ENCODE measurements around the gene FANCM.

The FANCM gene, protein sequence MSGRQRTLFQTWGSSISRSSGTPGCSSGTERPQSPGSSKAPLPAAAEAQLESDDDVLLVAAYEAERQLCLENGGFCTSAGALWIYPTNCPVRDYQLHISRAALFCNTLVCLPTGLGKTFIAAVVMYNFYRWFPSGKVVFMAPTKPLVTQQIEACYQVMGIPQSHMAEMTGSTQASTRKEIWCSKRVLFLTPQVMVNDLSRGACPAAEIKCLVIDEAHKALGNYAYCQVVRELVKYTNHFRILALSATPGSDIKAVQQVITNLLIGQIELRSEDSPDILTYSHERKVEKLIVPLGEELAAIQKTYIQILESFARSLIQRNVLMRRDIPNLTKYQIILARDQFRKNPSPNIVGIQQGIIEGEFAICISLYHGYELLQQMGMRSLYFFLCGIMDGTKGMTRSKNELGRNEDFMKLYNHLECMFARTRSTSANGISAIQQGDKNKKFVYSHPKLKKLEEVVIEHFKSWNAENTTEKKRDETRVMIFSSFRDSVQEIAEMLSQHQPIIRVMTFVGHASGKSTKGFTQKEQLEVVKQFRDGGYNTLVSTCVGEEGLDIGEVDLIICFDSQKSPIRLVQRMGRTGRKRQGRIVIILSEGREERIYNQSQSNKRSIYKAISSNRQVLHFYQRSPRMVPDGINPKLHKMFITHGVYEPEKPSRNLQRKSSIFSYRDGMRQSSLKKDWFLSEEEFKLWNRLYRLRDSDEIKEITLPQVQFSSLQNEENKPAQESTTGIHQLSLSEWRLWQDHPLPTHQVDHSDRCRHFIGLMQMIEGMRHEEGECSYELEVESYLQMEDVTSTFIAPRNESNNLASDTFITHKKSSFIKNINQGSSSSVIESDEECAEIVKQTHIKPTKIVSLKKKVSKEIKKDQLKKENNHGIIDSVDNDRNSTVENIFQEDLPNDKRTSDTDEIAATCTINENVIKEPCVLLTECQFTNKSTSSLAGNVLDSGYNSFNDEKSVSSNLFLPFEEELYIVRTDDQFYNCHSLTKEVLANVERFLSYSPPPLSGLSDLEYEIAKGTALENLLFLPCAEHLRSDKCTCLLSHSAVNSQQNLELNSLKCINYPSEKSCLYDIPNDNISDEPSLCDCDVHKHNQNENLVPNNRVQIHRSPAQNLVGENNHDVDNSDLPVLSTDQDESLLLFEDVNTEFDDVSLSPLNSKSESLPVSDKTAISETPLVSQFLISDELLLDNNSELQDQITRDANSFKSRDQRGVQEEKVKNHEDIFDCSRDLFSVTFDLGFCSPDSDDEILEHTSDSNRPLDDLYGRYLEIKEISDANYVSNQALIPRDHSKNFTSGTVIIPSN (N-terminal part only)

DNA sequence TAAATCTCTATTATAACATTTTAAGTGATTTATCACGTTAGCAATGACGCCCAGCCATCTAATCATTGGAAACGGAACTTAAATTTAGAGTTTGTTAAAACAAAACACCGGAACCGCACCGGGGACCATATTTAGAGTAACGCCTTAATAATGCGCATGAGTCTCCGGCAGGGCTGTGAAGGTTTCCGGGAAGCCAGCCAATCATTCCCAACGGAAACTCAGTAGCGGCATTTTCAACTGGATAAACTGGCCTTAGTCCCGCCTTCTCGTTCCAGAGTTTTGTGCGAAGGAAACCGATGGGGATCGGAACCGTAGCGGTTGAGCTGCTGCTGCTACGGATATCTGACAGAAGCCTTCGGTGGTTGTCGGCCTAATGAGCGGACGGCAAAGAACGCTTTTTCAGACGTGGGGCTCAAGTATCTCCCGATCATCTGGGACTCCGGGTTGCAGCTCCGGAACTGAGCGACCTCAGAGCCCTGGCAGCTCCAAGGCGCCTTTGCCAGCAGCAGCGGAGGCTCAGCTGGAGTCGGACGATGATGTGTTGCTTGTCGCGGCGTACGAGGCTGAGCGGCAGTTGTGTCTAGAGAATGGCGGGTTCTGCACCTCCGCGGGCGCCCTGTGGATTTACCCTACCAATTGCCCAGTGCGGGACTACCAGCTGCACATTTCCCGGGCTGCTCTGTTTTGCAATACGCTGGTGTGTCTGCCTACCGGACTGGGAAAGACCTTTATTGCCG, at the start of gene FANCM:
FANCM (plus strand) TSS at position 272 of the 737 bp plus-strand sequence; CDS start at position 374, 102 bp downstream.
- peak; percentile 78 for DNase-seq

DNA sequence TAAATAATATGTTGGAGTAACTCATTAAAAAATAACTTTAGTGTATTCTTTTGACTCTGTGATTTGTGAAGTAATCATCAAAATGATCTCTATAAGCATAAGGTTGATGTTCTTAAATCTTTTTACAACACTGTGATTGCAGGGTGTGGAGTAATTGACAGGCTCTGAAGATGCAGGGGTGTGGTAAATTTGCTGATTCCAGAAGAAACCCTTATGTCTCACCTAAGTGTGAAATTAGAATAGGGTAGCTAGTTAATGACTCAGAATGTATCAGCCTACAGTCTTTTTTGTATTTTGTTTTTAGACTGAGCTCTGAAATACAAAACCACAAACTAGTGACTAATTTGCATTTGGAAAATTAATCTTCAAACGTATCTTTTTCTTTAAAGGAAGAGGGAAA, 45.9 kb upstream of the FANCM start:
- no peak for DNase-seq

DNA sequence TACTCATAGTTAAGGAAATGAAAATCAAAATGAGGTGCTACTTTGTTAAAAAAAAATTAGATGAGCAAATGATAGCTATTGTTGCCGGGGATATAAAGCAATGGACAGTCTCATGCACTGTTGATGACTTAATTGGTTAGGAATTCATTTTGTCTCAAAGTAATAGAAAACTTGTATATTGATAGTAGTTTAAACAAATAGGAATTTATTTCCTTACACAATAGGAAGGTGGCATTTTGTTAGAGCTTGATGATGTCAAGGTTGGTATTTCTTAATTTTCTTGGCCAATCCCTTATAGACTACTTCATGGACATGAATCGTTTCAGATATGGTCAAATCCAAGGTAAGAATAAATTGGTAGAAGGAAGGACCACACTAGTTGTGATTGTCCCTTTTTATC, 44.0 kb upstream of the FANCM start:
- no peak for DNase-seq

DNA sequence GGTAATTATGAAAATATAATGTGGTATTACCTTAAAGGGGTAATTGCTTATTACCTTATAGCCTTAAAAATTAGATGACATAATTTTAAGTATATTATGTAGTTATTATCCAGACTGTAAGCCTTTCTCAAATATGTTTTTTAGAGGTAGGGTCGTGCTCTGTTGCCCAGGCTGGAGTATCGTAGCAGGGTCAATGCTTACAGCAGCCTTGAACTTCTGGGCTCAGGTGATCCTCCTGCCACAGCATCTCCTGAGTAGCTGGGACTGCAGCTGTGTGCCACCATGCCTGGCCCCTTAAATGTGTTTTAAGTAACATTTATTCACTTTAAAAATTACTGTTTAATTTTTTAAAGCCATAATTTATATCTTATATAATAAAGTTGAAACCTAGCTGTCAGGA, 41.5 kb upstream of the FANCM start:
- DNase-seq, result no peak

DNA sequence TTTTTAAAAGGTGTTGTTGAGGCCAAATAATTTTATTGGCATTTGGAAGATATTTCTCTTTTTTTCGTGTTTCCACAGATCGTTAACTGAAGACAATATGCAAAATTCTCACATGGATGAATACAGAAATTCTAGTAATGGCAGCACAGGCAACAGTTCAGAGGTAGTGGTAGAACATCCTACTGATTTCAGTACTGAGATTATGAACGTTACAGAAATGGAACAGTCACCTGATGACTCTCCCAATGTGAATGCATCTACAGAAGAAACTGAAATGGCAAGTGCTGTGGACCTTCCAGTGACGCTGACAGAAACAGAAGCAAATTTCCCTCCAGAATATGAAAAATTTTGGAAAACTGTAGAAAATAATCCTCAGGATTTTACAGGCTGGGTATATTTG, 40.6 kb upstream of the FANCM start:
- DNase-seq, result no peak

DNA sequence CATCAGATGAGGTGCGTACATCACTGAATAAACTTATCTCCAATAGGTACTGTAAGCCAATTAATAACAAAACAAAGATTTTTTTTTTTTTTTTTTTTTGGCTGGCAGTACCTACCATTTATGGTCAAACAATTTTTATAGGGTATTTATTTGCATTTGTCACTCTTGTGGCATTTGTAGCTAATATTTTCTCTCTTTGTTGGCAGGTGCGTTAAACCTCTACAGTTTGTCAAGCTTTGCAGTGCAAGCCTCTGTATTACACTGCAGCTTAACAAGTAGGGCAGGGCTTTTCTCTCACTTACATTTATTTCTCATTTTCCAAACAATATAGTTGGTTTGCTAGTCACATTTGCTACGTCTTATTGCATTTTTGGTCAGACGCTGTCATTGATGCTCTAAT, 39.5 kb upstream of the FANCM start:
- DNase-seq, result no peak

DNA sequence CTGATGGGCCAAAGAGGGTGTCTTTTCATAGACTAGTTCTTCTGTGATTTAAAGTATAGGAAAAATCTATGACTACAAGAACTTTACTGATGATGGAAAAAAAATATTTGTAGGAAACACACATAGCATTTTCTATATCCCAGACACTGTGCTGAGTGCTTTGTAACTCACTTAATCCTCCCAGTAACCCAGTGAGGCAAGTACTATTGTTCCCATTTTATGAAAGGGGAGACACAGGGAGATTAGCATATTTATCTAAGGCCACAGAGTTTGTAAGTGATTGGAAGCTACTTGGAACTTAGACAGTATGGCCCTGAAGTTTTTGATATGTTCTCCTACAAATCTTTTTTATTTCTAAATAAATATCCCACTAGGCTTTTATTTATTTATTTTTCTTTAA, 31.9 kb upstream of the FANCM start:
- DNase-seq, result no peak

DNA sequence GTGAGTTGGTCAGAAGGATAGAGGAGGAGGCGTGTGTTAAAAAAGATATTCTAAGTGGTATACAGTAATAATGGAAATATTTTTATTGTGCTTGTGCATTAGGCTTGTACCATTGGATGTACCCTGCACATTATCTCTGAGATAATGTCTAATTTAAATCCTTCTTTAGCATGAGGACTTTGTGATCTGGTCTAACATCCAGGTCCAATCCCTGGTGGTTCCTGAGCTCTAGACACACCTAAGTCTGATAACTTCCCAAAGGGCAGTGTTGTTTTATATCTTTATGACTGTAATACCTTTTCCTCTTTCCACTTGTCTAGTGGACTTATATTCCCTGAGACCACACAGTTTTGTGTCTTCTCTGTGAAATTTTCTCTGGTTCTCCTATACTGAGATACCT, 31.2 kb upstream of the FANCM start:
- DNase-seq, result no peak

DNA sequence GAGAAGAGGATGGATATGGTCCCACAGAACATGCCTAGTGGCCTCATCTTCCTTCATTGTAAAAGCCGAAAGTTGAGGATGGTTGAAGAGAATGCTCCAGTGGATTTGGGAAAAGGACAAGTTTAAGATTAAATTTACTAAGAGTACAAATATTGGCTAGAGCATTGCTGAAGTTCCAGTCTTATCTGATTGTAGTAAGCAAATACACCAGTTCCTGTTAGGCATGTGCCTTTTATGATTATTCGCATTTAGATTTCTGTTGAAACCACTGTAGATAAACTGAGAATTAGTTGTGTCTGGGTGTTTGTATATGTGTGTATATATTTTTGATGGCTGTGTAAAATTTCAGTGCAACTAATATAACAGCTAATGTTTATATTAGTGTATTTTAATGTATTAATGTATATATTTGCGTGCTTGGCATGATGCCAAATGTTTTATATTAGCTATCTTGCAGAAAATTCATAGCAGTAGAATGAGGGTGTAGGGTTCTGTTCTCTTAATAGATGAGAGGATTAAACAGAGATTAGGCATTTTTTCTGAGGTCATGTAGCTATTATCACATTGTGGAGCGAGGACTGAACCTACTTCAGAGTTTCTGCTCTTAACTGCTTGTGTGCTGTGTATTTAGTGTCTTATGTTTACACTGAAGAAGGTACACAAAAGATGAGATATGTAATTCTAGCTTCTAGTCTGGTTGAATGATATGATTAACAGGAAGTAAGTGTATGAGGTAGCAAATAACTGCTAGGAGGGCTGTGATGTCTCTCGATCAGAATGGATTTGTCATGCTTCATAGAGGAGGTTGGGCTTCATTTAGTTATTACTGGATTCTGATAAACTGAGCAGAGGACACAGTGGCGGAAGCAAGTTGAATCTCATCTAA, 22.6 kb upstream of the FANCM start:
- DNase-seq, result no peak

DNA sequence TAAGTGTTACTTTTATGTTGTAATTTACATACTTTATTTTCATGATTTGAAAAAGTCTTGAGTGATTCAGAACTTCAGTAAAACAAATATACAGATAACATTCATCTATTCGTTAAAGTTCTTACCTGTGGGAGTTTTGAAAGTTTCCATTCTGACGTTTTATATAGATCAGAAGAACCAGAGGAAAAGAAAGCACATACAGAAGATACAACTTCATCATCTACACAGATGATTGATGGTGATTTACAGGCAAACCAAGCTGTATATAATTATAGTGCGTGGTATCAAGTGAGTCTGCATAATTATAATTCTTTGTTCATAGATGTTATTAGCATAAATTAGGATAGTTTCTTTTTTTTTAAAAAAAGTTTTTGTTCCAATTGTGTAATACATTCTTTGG, 21.4 kb upstream of the FANCM start:
- no peak for DNase-seq

DNA sequence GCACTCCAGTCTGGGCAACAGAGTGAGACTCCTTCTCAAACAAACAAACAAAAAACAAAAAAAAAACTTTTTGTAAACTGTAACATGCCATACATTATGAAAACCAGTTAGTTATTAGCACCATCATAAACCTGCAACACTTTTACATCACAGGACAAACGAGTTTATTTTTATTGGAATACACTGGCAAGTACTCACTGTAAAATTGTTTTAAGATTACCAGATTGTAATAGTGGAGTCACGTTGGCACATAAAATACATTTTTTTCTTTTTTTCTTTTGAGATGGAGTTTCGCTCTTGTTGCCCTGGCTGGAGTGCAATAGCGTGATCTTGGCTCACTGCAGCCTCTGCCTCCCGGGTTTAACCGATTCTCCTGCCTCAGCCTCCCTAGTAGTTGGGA, 17.1 kb upstream of the FANCM start:
- DNase-seq, result no peak

DNA sequence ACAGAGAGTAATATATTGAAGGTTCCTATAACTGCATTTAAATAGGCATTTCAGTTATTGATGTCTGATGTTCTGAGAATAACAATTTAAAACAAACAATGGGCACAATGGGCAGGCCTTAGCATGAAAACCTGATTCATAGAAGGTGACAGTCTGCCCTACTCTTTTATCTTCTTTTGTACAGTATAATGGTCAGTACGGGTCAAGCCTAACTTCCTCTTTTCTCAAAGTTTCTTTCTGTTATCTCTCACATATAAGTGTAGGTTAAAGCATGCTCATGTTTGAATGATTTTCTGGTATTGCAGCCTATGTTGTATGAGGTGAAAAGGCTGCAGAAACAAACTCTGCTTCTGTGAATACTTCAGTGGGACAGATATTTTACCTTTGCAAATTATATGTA, 15.6 kb upstream of the FANCM start:
- no peak for DNase-seq

DNA sequence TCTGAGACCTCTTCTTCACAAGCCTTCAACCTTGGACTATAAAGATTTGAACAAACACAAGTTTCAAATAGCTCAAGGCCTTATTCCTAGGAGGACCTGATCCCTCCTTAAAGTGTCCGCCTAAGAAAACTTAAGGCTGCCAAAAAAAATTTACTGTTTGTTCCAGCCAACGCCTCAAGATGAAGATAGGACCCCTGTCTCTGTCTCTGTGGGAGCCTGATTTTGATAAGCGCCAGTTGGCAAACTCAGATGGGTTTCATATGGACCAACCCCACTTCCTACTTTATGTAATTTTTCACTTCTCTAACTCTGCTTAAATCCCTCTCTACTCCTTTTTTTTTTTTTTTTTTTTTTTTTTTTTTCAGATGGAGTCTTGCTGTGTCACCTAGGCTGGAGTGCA, 12.5 kb upstream of the FANCM start:
- DNase-seq, result no peak

DNA sequence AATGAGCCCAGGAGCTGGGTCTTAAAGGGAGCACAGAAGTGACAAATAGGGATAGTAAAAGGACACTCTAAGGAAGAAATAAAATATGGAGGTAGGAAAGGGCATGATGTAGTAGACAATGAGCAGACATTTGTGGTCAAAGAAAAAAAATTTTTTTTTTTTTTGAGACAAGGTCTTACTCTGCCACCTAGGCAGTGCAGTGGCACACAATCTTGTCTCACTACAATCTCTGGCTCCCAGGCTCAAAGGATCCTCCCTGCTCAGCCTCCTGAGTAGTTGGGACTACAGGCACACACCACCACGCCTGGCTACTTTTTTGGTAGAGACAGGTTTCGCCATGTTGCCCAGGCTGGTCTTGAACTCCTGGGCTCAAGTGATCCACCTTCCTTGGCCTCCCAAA, 10.0 kb upstream of the FANCM start:
- DNase-seq, result no peak

DNA sequence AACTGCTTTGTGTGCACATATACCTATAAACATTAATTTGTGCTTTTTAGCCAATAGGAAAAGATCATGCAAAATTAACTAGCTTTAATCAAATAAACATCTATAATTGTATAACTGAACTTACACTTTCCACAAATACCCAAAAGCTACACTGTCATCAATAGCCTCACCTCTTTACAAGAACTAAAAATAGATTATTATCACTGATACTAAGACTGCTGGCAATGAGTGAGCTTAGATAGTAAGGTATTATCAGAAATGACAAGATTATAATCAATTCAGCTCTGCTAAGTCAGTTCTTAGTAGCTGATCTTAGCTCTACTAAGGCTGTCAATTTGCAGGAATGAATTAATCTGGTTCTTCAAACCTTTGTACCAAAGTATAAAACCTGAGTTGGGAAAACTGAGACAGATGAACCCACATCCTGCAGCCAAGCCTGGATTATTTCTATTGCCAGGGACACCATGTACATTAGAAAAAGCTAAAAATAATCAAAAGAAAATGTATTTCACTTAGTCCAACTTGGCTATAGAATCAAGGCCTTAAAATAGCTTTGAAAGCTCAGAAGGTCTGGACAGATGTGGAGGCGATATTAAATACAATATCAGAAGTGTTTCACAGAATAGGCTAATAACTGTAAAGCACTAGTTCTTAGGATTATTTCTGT, 6.6 kb upstream of the FANCM start:
- no peak for DNase-seq

DNA sequence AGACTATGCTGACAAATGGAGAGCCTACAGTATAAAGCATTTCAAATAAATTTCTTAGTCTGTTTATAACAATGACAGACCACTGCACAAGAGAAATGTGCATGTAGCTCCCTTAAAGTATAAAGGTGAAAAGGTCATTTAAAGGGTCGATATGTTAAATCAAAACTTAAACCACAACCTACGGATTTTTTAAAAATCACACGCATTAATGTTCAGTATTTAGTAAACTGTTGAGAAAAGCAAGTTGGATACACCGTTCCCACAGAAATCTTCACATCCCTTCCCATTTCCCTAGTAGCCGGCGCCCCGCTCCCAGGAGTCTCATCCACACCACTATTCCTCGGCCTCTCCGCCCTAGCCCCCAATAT, 2.1 kb upstream of the FANCM start:
- DNase-seq, result no peak

DNA sequence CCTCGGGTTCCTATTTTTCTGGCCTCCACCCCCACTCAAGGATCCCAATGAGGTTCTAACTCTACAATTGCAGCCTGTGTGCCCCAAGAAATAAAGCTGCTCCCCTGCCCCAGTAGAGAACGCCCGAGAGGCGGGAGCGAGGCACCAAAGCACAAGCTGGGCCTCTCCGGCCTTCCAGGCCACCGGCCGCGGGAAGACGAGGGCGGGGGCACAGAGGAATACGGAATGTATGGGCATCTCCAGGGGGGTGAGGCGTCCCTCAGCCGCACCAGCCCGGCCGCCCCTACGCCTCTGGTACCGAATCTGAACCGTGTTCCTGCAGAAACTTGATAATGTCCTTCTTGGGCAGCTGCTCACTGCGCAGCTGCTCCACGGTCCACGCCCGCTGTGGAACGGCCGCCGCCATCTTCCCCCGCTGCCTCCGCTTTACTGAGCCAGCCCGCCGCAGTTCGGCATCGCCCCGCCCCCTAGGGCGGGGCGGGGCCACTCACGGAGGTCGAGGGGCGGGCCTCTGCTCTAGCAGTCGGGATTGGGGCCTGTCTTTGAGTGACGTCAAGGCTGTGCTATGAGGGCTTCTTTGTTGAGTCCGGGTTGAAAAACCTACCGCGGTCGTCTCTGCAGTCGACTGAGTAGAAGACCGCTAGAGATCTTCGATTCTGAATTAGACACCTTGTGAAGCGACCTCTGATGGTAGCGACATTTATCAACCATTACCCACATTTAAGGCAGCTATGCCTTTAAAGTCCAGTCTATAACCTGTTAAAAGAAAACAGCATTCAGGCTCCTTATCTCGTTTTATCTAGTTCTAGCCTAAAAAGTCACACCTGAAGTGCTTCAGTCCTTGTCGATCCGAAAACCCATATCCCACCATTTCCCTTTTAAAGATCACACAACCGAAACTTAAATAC, 1.4 kb upstream of the FANCM start, which contains the start of gene FKBP3:
FKBP3 (minus strand) TSS at position 431 of the 908 bp plus-strand sequence; CDS start at position 406, 25 bp downstream.
- peak; percentile 93 for DNase-seq

DNA sequence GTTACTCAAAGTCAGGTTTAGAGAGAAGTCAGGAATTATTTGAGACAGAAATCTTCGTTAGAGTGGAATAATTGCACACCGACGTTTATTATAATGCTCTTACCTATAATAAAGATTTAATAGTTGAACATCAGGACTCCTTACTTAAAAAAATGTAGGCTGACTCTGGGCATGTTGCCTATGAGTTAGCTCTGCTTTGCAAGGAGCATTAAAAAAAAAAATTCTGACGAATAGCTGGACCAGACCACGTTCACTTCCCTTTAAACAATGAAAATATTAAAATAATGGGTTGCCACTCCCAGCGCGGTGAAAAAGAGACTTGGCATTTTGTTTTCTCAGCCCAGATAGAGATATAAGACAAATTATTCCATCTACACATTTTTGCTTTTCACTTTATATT, 574 bp upstream of the FANCM start:
- no peak for DNase-seq

DNA sequence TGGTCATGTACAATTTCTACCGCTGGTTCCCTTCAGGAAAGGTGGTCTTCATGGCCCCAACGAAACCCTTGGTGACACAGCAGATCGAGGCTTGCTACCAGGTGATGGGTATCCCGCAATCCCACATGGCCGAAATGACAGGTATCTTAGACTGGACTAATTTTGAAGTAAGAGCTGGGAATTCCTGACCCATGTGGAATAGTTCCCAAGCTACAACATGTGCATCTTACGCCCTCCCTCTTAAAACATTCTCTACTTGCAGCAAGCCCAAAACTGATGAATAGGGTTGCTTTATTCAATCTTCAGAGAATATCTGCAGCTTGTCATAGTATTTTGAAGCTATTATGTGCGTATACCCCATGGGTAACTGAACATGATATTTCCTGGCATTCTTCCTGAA, 669 bp downstream of the FANCM start:
- DNase-seq, result no peak

Measured in NK-92 treated with Interleukin-12 subunit alpha and Interleukin-12 subunit beta, amount 100 ng/mL, for 24 hours (cell line).